GM15510 (cell line): ENCODE measurements around the gene CST7.

Experiments
- POLR2A ChIP-seq: IDR thresholded peaks from 3 replicates; pipeline ENCODE4 v1.6.1; 2011; ENCODE audit warnings: borderline replicate concordance; ENCODE audit not compliant: insufficient read length; ENCODE audit errors: extremely low read depth

The CST7 gene

DNA sequence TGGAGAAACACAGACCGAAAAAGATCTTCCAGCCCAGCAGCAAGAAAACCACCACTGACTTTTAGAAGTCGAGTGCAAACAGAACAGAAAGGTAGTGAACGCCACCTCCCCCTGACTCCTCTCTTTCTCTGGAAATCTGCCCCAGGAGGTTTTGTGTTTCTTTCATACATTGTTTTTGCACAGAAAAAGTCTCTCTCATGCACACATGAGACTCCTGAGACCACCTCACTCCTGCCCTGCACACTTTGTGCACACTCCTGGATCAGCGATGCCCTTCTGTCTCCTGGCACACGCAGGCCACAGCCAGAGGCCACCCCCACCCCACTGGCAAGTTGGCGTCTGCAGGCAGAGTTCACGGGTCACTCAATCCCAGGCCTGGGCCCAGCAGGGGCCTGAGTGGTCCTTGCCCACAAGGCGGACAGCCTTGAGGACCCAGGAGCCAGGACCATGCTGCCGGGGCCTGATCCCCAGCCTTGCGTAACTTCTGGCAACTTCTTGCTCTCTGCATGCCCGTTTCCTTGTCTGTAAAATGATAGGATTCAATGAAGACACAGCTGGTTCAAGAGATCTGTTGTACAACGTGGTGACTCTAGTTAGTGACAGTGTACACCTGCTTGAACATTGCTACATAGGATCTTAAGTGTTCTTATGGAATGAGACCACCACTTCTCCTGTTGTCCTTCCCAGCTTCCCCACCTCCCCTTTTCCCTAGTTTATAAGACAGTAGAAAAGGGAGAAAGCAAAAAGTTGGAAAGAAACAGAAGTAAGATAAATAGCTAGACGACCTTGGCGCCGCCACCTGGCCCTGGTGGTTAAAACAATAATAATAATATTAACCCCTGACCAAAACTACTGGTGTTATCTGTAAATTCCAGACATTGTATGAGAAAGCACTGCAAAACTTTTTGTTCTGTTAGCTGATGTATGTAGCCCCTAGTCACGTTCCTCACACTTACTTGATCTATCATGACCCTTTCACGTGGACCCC lies 30.2 kb upstream of the CST7 start:
- no peak for TF ChIP-seq POLR2A

DNA sequence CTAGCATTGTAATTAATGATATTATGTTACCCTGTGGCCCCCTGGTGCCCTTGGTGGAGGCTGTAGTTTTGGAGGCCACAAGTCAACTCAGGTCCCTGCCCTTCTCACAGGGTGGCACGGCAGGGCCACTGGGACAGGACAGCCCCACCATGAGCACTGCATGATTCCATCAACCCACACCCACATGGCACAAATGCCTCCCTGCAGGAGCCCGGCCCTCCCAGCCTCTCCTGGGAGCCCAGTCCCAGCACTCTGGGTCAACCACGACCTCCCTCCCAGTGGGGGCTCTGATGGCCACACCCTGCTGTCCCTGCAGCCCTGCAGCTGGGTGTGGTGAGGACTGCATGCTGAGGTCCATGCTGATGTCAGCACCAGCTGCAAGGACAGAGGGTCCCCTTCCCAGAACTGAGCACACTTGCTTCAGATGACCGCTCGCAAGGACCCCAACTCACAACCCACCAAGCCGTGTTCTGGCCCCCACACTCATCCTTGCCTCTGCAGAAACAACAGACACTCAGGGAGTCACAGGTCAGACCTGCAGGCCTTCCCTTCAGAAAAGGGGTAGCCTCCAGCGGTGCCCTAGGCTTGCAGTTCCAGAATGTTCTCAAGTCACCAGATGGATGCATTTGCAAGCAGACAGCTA lies 15.7 kb upstream of the CST7 start:
- no peak for TF ChIP-seq POLR2A

DNA sequence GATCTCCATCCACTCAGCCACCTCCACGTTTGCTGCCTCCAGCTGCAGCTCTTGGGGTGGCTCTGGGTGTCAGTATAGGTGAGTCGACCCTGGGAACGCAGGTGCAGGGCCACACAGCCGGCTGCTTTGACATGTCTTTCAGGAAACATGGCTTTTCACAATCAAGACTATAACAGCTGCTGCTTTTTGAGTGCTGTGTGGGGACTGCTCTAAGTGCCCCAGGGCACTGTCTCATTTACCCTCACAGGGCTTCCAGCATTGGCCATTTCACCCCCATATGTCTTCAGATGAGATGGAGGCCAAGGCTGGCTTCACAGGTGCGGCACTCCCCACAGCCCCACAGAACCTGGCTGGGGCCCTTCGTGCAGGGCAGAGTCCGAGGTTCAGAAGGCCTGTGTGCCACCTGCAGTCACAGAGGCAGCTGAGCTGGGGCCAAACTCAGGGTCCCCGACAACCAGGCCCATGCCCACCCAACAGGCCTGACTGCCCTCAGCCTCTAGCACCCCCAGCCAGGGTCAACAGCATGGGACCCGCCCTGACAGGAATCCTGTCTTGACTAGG lies 14.9 kb upstream of the CST7 start:
- no peak for TF ChIP-seq POLR2A

DNA sequence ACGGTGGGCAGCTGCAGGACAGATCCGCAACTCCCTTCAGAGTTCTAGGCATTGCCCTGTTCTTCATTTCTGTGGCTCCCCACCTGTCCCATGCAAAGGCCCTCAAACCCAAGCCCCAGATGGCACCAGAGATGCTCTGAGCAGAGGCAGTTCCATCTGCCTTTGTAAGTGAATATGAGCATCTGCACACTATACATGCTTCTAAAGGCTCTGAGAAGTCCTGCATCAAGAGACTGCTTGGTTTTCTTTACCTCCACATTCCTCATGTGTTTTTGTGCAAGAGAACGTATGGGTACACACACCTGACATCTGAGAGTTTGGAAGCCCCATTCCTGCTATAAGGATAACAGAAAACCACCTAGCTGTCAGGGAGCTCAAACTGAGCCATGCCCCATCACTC lies 14.4 kb upstream of the CST7 start:
- TF ChIP-seq POLR2A, result no peak

DNA sequence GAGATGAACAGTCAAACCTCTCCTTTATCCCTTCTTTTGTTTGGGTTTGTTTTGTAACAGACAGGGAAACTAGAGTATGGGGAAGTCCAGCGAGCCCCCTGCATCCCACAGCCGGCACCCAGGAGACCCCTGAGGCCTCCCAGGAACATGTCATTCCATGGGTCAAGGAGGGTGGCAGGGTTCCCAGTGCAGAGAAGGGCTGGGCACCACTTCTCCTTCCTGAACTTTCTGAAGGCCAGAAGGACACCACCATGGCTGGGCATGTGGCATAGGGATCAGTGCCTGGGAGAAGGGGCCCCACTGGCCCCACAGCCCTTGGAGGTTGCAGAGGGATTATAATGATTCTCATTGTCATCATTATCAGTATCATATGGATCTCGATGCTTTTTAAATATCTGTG lies 13.9 kb upstream of the CST7 start:
- TF ChIP-seq POLR2A, result no peak

DNA sequence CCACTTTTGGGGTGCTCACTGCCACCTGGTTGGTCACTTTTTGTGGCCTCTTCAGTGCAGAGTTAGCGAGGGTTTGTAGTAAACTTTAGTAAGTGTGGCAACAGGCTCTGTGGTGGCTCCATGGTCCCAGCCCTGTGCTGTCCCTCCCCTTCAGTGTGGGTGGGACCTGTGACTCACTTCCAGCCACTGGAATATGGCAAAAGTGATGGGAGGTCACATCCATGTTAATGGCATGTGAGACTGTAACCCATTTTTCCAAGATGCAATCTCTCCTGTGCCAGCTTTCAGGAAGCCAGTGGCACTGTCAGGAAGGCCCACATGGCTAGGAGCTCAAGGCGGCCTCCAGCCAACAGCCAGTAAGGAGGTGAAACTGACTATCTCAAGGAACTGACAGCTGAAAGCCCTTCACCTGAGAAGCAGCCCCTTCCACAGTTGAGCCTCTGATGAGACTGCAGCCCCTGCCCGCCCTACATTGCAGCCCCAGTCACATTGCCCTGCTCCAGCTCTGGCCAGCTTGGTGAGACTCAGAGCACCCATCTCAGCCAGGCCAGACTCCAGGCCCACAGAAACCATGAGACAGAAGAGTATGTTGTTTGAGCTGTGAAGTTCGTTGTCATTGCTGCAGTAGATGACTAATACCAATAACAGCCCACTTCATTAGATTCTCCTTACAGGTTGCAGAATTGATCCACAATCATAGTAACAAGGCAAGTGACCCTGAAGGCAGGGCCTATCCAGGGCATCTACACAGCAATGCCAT lies 13.1 kb upstream of the CST7 start:
- no peak for TF ChIP-seq POLR2A

DNA sequence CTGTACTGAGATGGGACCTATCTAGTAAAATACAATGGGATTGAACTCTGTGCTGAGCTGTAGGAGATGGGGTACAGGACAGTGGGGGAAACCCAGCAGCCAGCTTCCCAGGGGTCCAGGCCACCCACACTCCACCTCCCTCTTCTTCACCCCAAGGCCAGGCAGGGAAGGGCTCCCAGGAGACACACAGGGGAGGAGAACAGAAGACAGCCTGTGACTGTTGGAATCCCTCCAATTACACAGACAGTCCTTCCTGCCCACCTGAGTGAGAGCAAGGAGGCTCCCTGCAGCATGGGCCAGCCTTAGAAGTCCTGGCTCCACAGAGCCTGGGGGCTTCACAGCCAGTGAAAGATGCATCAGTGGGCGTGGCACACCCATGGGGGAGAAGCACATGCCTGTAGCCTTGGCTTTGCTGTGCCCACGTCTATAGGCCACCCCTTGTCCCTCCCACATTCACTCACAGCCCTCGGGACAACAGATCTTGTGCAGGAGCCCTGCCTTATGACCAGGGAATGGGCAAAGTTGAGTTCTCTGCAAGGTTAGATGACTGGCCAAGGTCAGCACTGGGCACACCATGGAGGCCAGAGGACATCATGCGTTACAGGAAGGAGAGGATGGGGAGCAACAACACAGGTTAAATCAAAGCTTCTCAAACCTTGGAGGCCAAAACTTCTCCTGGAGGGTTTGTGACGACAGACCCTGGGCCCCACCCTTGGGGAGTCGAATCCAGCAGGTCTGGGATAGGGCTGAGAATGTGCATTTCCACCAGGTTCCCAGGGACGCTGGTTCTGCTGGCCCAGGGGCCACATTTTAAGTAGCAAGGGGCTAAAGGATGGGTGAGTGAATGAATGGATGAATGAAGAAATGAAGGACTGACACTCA lies 12.3 kb upstream of the CST7 start:
- no peak for TF ChIP-seq POLR2A

DNA sequence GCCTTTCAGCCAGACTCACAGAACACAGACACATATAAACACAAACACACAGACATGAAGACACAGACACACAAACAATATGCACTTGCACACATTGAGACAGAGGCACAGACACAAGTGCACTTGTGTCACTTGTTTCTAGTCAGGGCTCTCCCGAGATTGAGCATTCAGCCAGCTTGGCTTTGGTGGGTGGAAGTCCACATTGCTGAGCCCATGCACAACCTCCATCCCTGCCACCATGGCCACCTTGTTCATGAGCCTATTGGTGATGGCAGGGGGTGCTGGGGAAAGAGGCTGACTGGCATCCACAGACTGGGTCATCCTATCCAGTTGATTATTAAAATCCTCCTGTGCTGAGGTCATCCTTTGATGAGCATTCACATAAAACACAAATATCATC lies 11.5 kb upstream of the CST7 start:
- TF ChIP-seq POLR2A, result no peak

DNA sequence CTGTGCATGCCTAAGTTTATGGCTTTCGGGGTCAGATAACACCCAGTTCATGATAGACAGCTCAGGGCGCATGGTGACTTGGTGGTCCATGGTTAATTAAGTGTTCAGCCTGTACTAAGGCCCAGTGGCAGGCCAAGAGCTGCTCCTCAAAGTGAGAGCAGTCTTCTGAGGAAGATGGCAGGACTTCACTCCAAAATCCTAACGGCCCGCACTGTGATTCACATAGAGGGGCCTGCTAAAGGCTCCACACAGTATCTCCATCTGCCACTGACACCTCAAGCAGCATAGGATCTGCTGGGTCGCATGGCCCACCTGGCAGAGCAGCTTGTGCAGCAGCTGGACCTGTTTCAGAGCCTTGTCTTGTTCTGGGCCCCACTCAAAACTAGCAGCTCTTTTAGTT lies 10.6 kb upstream of the CST7 start:
- TF ChIP-seq POLR2A, result no peak

DNA sequence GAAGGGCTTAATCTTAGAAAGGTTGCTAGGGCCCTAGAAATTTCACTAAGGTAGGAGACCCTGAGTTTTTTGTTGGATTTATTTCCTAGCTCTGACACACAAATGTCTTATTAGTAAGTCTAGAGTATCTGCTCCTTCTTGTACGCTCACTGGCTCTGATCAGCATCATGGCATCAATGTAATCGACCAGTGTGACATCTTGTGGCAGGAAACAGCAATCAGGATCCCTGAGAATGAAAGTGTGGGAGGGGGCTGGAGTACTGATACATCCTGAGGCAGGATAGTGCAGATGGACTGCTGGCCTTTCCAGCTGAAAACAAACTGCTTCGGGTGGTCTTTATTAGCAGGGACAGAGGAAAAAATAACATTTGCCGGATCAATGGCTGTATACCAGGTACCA lies 10.0 kb upstream of the CST7 start:
- no peak for TF ChIP-seq POLR2A

DNA sequence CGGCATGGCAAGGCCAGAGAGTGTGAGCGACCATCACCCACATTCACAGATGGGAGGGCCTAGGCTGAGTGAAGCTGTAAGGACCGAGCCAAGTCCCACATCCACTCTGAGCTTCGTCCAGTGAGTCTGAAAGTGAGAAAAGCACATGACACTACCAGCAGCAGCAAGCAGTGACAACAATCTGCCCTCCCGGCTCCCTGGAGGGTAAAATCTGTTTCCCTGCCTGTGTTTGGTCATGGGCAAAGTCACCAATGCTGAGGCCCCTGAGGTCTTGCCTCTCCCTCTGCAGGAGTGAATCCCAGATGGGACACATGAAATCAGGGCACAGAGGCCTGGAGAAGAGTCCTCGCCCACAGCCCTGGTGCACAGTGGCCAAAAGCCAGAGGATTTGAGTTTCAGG lies 6.4 kb upstream of the CST7 start:
- no peak for TF ChIP-seq POLR2A

DNA sequence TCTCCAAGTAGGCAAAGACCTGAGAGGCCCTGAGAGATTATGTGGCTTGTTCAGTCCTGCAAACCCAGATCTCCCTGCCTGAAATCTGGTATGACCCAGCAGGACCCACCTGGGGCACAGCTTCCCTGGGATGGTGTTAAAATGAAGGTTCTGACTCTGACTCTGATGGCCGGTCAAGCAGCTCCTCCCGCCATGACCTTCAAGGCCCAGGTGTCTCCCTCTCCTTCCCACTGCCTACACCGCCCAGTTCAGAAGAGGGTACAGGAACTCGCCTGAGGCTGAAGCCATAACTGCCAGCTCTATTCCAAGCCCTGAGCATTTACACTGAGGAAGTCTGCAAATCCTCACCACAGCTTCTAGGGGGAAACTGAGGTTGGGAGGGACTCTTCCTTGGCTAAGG lies 5.9 kb upstream of the CST7 start:
- TF ChIP-seq POLR2A, result no peak

DNA sequence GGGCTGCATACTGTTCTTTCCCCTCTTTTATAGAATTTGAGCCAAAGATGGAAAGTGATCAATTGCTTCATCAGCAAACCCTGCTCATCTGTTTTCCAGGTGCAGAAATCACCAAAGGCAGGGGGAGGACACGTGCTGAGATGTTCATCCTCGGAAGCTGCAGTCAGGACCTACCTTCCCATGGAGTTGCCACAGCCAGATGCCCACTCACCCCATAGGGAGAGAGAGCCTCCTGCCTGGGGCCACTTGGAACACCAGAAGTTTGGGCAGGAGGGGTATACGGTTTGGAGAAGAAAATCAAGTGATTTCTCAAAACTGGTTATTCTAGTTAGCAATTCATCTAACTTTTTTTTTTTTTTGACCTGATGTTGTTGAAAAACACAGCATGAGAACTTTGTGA lies 5.3 kb upstream of the CST7 start:
- TF ChIP-seq POLR2A, result no peak

DNA sequence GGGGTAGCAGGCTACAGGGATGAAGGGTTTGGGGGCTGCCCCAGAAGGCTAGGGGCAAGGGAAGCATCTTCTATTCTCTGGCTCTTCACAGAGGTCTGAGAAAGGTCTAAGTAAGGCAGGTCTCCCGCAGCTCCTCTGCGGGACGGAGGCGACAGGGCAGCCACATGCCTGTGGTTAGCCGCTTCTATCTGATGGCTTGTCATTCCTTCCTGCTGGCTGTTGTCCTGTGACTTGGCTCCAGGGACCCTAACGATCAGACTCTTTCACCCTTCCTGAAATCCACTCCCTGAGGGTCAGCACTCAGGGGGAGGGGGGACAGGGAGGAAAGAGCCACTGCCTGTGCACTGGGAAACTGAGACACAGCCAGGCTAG lies 673 bp downstream of the CST7 start:
- no peak for TF ChIP-seq POLR2A

DNA sequence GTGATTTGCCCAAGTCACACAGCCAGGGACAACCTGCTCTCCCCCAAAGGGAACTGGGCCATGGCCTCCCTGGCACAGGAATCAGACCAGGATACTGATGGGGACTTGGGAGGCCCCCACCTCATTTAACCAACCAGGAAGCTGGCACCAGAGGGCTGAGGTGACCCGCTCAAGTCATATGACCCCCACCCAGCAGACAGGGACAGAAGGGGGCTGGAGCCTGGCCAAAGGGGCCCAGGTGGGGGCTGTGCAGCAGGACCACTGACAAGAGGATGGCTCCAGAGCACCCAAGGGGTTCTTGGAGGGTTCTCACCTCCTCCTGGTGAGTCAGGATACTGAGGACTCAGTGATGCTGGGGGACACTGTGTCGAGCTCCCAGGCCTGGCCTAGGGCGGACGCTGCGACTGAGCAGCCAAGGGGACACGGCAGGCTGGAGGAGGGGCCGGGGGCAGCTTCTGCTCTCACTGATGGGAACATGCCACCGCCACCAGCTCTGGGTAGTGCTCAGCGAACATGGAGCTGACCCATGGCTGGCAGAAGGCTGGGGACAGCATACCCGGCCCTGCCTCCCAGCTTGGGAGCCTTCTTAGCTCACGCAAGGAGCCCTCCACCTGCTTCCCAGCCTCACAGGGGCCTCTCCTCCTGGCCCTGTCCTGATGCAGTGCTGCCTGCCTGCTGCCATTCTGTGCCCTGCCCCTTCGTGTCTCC lies 1.2 kb downstream of the CST7 start:
- TF ChIP-seq POLR2A, result no peak
